Naive thymus-derived CD4-positive, alpha-beta T cell (primary cell): ENCODE results near the gene JAG2. TPM values are rescaled to one million over a fixed set of nuclear protein-coding genes. Genes with fewer than 3 reads are reported as not detected.

ENCODE experiments used
- ATAC-seq: fragments of 150-1000 bp; cut with Tn5 transposase; 2 replicates; pipeline ENCODE4 v1.10.0; 2021; ENCODE audit warnings: mild to moderate bottlenecking, moderate library complexity
- CTCF ChIA-PET: fragments of 350-600 bp; sonication (Branson Sonifier 250); formaldehyde crosslinking; loops from one replicate; lab custom pipeline; 2021; ENCODE audit warnings: antibody characterized with exemption; lab: Charles Lee
- POLR2A ChIA-PET: fragments of 350-600 bp; sonication (Branson Sonifier 250); formaldehyde crosslinking; loops from one replicate; lab custom pipeline; 2021; ENCODE audit warnings: antibody characterized with exemption, inconsistent platforms; lab: Charles Lee
- DNase-seq, 9 donors: peaks; one replicate each; pipeline versions ENCODE4 v3.0.0 to v3.0.0-alpha.2; 2020 to 2022; ENCODE audit warnings: mixed read lengths in 1 of 9
- H3K27ac ChIP-seq: one replicate; pipeline ENCODE4 v1.7.0; 2013; ENCODE audit warnings: mild to moderate bottlenecking, low read depth, low read length, moderate library complexity
- H3K27me3 ChIP-seq, 2 donors: one replicate each; pipeline ENCODE4 v1.7.0; 2013; ENCODE audit warnings: low read length in 2 of 2, mild to moderate bottlenecking in 2 of 2, moderate library complexity in 2 of 2; ENCODE audit not compliant: control insufficient read depth in 2 of 2, insufficient read depth in 2 of 2
- H3K36me3 ChIP-seq, 3 experiments: 1 replicate in 2 of 3; 2 replicates in 1 of 3; pipeline ENCODE4 v1.7.0; 2013; ENCODE audit warnings: low read length in 3 of 3, mild to moderate bottlenecking in 3 of 3, moderate library complexity in 1 of 3; ENCODE audit not compliant: insufficient read depth in 3 of 3, control insufficient read depth in 2 of 3
- H3K4me1 ChIP-seq, 2 donors: one replicate each; pipeline ENCODE4 v1.7.0; 2013; ENCODE audit warnings: low read length in 2 of 2, mild to moderate bottlenecking in 2 of 2, moderate library complexity in 1 of 2; ENCODE audit not compliant: control insufficient read depth in 2 of 2, insufficient read depth in 2 of 2
- H3K4me3 ChIP-seq: 2 replicates; pipeline ENCODE4 v1.7.0; 2013; ENCODE audit warnings: mild to moderate bottlenecking, low read length
- H3K9me3 ChIP-seq, 3 experiments: 1 replicate in 2 of 3; 2 replicates in 1 of 3; pipeline ENCODE4 v1.7.0; 2013; ENCODE audit warnings: low read length in 3 of 3; ENCODE audit not compliant: control insufficient read depth in 2 of 3
- H3K27ac Mint-ChIP-seq, 9 donors: one replicate each; pipeline ENCODE4 v1.8.0; 2020 to 2022; ENCODE audit warnings: mixed read lengths in 9 of 9, mild to moderate bottlenecking in 8 of 9, moderate library complexity in 5 of 9, inconsistent platforms in 2 of 9
- H3K27me3 Mint-ChIP-seq, 5 donors: one replicate each; pipeline ENCODE4 v1.8.0; 2021 to 2022; ENCODE audit warnings: mixed read lengths in 5 of 5, mild to moderate bottlenecking in 1 of 5
- H3K36me3 Mint-ChIP-seq, 5 donors: one replicate each; pipeline ENCODE4 v1.8.0; 2020 to 2022; ENCODE audit warnings: mixed read lengths in 5 of 5, mild to moderate bottlenecking in 3 of 5, inconsistent platforms in 1 of 5
- H3K4me1 Mint-ChIP-seq, 7 donors: one replicate each; pipeline ENCODE4 v1.8.0; 2020 to 2022; ENCODE audit warnings: mixed read lengths in 7 of 7, mild to moderate bottlenecking in 3 of 7, inconsistent platforms in 1 of 7
- H3K4me3 Mint-ChIP-seq, 10 donors: one replicate each; pipeline ENCODE4 v1.8.0; 2020 to 2022; ENCODE audit warnings: mild to moderate bottlenecking in 10 of 10, mixed read lengths in 10 of 10, moderate library complexity in 6 of 10, inconsistent platforms in 2 of 10
- H3K9me3 Mint-ChIP-seq, 11 donors: one replicate each; pipeline ENCODE4 v1.8.0; 2020 to 2022; ENCODE audit warnings: mixed read lengths in 11 of 11, mild to moderate bottlenecking in 4 of 11, inconsistent platforms in 1 of 11, moderate library complexity in 1 of 11
- intact Hi-C, 2 donors: fragments of 100-400 bp; cut with micrococcal nuclease; formaldehyde crosslinking; loops; one replicate each; pipeline ENCODE4 v1.15.1; 2023
- polyA plus RNA-seq, 2 donors: library from polyadenylated mRNA; unstranded; fragments of 300-500 nt; fragmentation: Illumina TruSeq; gene quantifications; one replicate each; pipeline ENCODE4 v1.2.3, GENCODE V29; 2021
- total RNA-seq, 6 experiments: library from RNA in 5 of 6; stranded (reverse) in 5 of 6; gene quantifications; 1 replicate in 5 of 6; 2 replicates in 1 of 6; pipeline ENCODE4 v1.2.3 and lab custom pipeline; 2021 to 2026

The JAG2 gene
- total and polyA plus RNA-seq, 7 experiments from 2014 or later = 0.21 to 5.7 (median 1.3) TPM; not detected in 1

- no peaks in the 10 kb centered on the region for H3K9me3 Mint-ChIP-seq
Measured at GRCh38 chr14:105200641-105201040, 32.1 kb upstream of the JAG2 start.

GRCh38 chr14:105200074-105200473, 31.5 kb upstream of the JAG2 start:
- no peak for DNase-seq
- Histone ChIP-seq H3K27me3 (peaks cover 6% of the 10 kb centered on the region in 2 donors), H3K36me3 (no peaks in the 10 kb centered on the region), H3K4me3 (no peak overlapping the region), H3K9me3 (no peaks in the 10 kb centered on the region), H3K4me1 (peaks cover 4 to 41% of the 10 kb centered on the region in 2 donors), H3K27ac (no peak overlapping the region)
- Mint-ChIP-seq H3K36me3 (no peaks in the 10 kb centered on the region), H3K4me3 (peak overlapping the region in 1 of 10 donors; percentile 11), H3K4me1 (peaks cover 13 to 28% (median 18%) of the 10 kb centered on the region in 7 donors), H3K9me3 (no peaks in the 10 kb centered on the region), H3K27ac (peak overlapping the region in 1 of 9 donors; percentile 13), H3K27me3 (peaks cover 10 to 40% (median 26%) of the 10 kb centered on the region in 5 donors)
- CTCF ChIA-PET = interaction anchor here (0.6 kb wide), 1 partner anchor 162 kb away, joined by 4 read pairs; no protein-coding TSS in a partner anchor
- ATAC-seq = no peak
- POLR2A ChIA-PET = no interaction called here
- intact Hi-C loops = loop anchor here in 1 of 2 donors (5.0 kb wide), 1 partner anchor 108 kb away; no protein-coding TSS in a partner anchor

More at GRCh38 chr14:105200641-105201040, 32.1 kb upstream of the JAG2 start:
- Histone ChIP-seq H3K9me3 (no peaks in the 10 kb centered on the region), H3K36me3 (no peaks in the 10 kb centered on the region), H3K4me1 (peaks cover 2 to 36% of the 10 kb centered on the region in 2 donors), H3K27me3 (peaks cover 6% of the 10 kb centered on the region in 2 donors), H3K4me3 (no peak overlapping the region), H3K27ac (no peak overlapping the region)
- Mint-ChIP-seq H3K27me3 (peaks cover 9 to 35% (median 22%) of the 10 kb centered on the region in 5 donors), H3K4me3 (peak overlapping the region in 1 of 10 donors; percentile 11), H3K4me1 (peaks cover 9 to 23% (median 16%) of the 10 kb centered on the region in 7 donors), H3K36me3 (no peaks in the 10 kb centered on the region), H3K27ac (peak overlapping the region in 1 of 9 donors; percentile 52)
- CTCF ChIA-PET = interaction anchor here (0.6 kb wide), 1 partner anchor 162 kb away, joined by 4 read pairs; no protein-coding TSS in a partner anchor
- DNase-seq = no peak
- intact Hi-C loops = loop anchor here in 1 of 2 donors (5.0 kb wide), 1 partner anchor 108 kb away; no protein-coding TSS in a partner anchor
- no peak for ATAC-seq
- POLR2A ChIA-PET = no interaction called here

GRCh38 chr14:105199093-105199492, 30.5 kb upstream of the JAG2 start:
- ChIA-PET POLR2A (no interaction called here), CTCF (no interaction called here)
- peaks cover 16 to 46% (median 31%) of the 10 kb centered on the region in 5 donors for H3K27me3 Mint-ChIP-seq
- H3K27ac Mint-ChIP-seq = peak overlapping the region in 2 of 9 donors; percentile 42 to 62
- Histone ChIP-seq H3K4me1 (peaks cover 4 to 51% of the 10 kb centered on the region in 2 donors), H3K9me3 (no peaks in the 10 kb centered on the region), H3K36me3 (no peaks in the 10 kb centered on the region), H3K27me3 (peaks cover 6% of the 10 kb centered on the region in 2 donors), H3K4me3 (no peak overlapping the region), H3K27ac (no peak overlapping the region)
- peaks cover 19 to 37% (median 25%) of the 10 kb centered on the region in 7 donors for H3K4me1 Mint-ChIP-seq
- DNase-seq (no peak), ATAC-seq (no peak)
- intact Hi-C loops = no loop called here
- peak overlapping the region in 2 of 10 donors; percentile 42 to 61 for H3K4me3 Mint-ChIP-seq
- H3K9me3 Mint-ChIP-seq = no peaks in the 10 kb centered on the region
- no peaks in the 10 kb centered on the region for H3K36me3 Mint-ChIP-seq

- no peaks in the 10 kb centered on the region for H3K9me3 ChIP-seq
- Mint-ChIP-seq H3K36me3 (no peaks in the 10 kb centered on the region), H3K27ac (peak overlapping the region in 2 of 9 donors; percentile 70 to 77), H3K4me1 (peaks cover 23 to 42% (median 29%) of the 10 kb centered on the region in 7 donors), H3K27me3 (peaks cover 16 to 50% (median 31%) of the 10 kb centered on the region in 5 donors), H3K9me3 (no peaks in the 10 kb centered on the region), H3K4me3 (peak overlapping the region in 2 of 10 donors; percentile 42 to 61)
- no peaks in the 10 kb centered on the region for H3K36me3 ChIP-seq
- ATAC-seq (no peak), DNase-seq (no peak)
- no peak overlapping the region for H3K27ac ChIP-seq
- ChIA-PET CTCF (no interaction called here), POLR2A (no interaction called here)
- intact Hi-C loops = no loop called here
- H3K4me3 ChIP-seq = no peak overlapping the region
- peaks cover 6% of the 10 kb centered on the region in 2 donors for H3K27me3 ChIP-seq
- H3K4me1 ChIP-seq = peaks cover 4 to 56% of the 10 kb centered on the region in 2 donors
Measured at GRCh38 chr14:105198588-105198987, 30.0 kb upstream of the JAG2 start.

- no peaks in the 10 kb centered on the region for H3K9me3 Mint-ChIP-seq
- H3K4me3 ChIP-seq = no peak overlapping the region
- no peaks in the 10 kb centered on the region for H3K36me3 Mint-ChIP-seq
- DNase-seq = no peak
- peaks cover 4 to 58% of the 10 kb centered on the region in 2 donors for H3K4me1 ChIP-seq
- no peaks in the 10 kb centered on the region for H3K36me3 ChIP-seq
- peak overlapping the region in 3 of 10 donors; percentile 8 to 78 (median 27) for H3K4me3 Mint-ChIP-seq
- H3K27me3 ChIP-seq = peaks cover 6% of the 10 kb centered on the region in 2 donors
- H3K27ac Mint-ChIP-seq = peak overlapping the region in 1 of 9 donors; percentile 46
- ATAC-seq = peak; percentile 44
- intact Hi-C loops = no loop called here
- H3K27me3 Mint-ChIP-seq = peaks cover 16 to 50% (median 31%) of the 10 kb centered on the region in 5 donors
- H3K9me3 ChIP-seq = no peaks in the 10 kb centered on the region
- ChIA-PET POLR2A (no interaction called here), CTCF (interaction anchor here (1.1 kb wide), 1 partner anchor 15 kb away, joined by 3 read pairs; no protein-coding TSS in a partner anchor)
- H3K27ac ChIP-seq = no peak overlapping the region
- peaks cover 23 to 41% (median 30%) of the 10 kb centered on the region in 7 donors for H3K4me1 Mint-ChIP-seq
Measured at GRCh38 chr14:105197211-105197641, 28.6 kb upstream of the JAG2 start.

GRCh38 chr14:105196265-105196960, 27.8 kb upstream of the JAG2 start:
- CTCF ChIA-PET = interaction anchor here (1.1 to 1.5 kb wide), 2 partner anchors 15 kb away, joined by 3 to 7 read pairs; no protein-coding TSS in a partner anchor
- DNase-seq (no peak), ATAC-seq (no peak)
- Histone ChIP-seq H3K27me3 (peaks cover 6% of the 10 kb centered on the region in 2 donors), H3K4me1 (peaks cover 4 to 50% of the 10 kb centered on the region in 2 donors), H3K9me3 (no peaks in the 10 kb centered on the region), H3K4me3 (no peak overlapping the region), H3K27ac (no peak overlapping the region), H3K36me3 (no peaks in the 10 kb centered on the region)
- POLR2A ChIA-PET = interaction anchor here (0.9 to 1.2 kb wide), 2 partner anchors 15 to 131 kb away, joined by 3 read pairs; partner anchors contain the start of genes GPR132 and NUDT14
- H3K27ac Mint-ChIP-seq = no peak overlapping the region
- no peaks in the 10 kb centered on the region for H3K36me3 Mint-ChIP-seq
- H3K4me3 Mint-ChIP-seq = peak overlapping the region in 2 of 10 donors; percentile 68 to 78
- H3K27me3 Mint-ChIP-seq = peaks cover 16 to 50% (median 31%) of the 10 kb centered on the region in 5 donors
- intact Hi-C loops = no loop called here
- H3K4me1 Mint-ChIP-seq = peaks cover 16 to 33% (median 24%) of the 10 kb centered on the region in 7 donors
- no peaks in the 10 kb centered on the region for H3K9me3 Mint-ChIP-seq
